ENCODE measurements around the gene ATP9B. TPM values are rescaled to one million over a fixed set of nuclear protein-coding genes. Genes with fewer than 3 reads are reported as not detected.

The ATP9B gene, protein sequence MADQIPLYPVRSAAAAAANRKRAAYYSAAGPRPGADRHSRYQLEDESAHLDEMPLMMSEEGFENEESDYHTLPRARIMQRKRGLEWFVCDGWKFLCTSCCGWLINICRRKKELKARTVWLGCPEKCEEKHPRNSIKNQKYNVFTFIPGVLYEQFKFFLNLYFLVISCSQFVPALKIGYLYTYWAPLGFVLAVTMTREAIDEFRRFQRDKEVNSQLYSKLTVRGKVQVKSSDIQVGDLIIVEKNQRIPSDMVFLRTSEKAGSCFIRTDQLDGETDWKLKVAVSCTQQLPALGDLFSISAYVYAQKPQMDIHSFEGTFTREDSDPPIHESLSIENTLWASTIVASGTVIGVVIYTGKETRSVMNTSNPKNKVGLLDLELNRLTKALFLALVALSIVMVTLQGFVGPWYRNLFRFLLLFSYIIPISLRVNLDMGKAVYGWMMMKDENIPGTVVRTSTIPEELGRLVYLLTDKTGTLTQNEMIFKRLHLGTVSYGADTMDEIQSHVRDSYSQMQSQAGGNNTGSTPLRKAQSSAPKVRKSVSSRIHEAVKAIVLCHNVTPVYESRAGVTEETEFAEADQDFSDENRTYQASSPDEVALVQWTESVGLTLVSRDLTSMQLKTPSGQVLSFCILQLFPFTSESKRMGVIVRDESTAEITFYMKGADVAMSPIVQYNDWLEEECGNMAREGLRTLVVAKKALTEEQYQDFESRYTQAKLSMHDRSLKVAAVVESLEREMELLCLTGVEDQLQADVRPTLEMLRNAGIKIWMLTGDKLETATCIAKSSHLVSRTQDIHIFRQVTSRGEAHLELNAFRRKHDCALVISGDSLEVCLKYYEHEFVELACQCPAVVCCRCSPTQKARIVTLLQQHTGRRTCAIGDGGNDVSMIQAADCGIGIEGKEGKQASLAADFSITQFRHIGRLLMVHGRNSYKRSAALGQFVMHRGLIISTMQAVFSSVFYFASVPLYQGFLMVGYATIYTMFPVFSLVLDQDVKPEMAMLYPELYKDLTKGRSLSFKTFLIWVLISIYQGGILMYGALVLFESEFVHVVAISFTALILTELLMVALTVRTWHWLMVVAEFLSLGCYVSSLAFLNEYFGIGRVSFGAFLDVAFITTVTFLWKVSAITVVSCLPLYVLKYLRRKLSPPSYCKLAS
- total RNA-seq (ENCODE audit: low replicate concordance) = 33.2 and 33.5 TPM in 2 replicates

DNA sequence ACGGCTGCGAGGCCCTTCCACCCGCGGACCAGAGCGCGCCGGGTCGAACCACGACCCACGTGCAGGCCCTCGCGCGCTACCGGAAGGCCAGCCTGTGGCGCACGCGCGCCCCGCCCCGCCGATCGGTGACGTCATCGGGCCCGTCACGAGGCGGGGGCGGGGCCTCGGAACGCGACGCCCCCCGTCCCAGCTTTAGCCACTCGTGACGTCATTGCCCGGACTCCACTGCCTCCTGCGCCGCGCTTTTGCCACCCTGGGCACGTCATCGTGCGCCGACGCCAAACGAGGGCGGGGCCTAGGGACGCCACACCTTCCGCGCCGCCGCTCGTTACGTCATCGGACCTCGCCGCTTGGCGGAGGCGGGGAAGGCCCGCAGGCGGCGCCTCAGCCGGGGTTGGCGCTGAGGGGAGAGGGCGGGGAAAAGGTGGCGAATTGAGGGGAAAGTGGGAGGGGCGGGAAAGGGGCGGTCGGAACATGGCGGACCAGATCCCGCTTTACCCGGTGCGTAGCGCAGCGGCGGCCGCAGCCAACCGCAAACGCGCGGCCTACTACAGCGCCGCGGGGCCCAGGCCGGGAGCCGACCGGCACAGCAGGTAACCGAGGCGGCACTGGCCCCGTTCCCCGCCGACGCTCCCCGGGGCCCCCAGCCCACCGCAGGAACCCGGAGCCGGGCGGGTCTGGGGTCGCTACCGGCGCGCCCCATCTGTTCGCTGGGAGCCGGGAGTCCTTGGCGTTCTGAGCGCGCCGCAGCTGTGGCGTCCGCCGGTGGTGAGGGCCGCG lies at the start of gene ATP9B:
Gene ATP9B, plus strand, starts transcription at position 458 of the 780 bp plus-strand sequence. Its CDS starts 17 bp downstream, at position 475.
- Mint-ChIP-seq H3K9me3 (peaks cover 35% of the 10 kb centered on the region), H3K4me3 (peak within 1 kb of the TSS; percentile 93)

GRCh38 chr18:79019881-79020280 lies 49.3 kb upstream of the ATP9B start:
- H3K4me2 ChIP-seq = no peak overlapping the region
- Mint-ChIP-seq H3K4me1 (no peaks in the 10 kb centered on the region), H3K4me3 (no peak overlapping the region), H3K9me3 (peaks cover 4% of the 10 kb centered on the region), H3K27ac (peak overlapping the region; percentile 33), H3K36me3 (no peaks in the 10 kb centered on the region), H3K27me3 (ENCODE audit: insufficient read depth, low read depth) (peaks cover 3% of the 10 kb centered on the region)
- no peaks in the 10 kb centered on the region for H3K4me1 ChIP-seq
- H3K36me3 ChIP-seq = no peaks in the 10 kb centered on the region
- no peaks in the 10 kb centered on the region for H4K20me1 ChIP-seq (ENCODE audit: low read depth)
- no peak overlapping the region for H3K27ac ChIP-seq
- no peaks in the 10 kb centered on the region for H3F3A ChIP-seq (ENCODE audit: low read depth)
- no peaks in the 10 kb centered on the region for H3K9me3 ChIP-seq (ENCODE audit: low read depth)
- no peaks in the 10 kb centered on the region for H3K79me2 ChIP-seq (ENCODE audit: low read depth)
- TF ChIP-seq, protein P1, sequence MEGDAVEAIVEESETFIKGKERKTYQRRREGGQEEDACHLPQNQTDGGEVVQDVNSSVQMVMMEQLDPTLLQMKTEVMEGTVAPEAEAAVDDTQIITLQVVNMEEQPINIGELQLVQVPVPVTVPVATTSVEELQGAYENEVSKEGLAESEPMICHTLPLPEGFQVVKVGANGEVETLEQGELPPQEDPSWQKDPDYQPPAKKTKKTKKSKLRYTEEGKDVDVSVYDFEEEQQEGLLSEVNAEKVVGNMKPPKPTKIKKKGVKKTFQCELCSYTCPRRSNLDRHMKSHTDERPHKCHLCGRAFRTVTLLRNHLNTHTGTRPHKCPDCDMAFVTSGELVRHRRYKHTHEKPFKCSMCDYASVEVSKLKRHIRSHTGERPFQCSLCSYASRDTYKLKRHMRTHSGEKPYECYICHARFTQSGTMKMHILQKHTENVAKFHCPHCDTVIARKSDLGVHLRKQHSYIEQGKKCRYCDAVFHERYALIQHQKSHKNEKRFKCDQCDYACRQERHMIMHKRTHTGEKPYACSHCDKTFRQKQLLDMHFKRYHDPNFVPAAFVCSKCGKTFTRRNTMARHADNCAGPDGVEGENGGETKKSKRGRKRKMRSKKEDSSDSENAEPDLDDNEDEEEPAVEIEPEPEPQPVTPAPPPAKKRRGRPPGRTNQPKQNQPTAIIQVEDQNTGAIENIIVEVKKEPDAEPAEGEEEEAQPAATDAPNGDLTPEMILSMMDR (IDR thresholded peaks at IDR 0.05) = no peak
- no peak for TF ChIP-seq EZH2phosphoT487 (IDR thresholded peaks at IDR 0.05)
- no peak for TF ChIP-seq EZH2 (IDR thresholded peaks at IDR 0.05)
- no peak overlapping the region for H3K4me3 ChIP-seq
- DNase-seq (ENCODE audit: low spot score) = no peak
- H3K27me3 ChIP-seq = no peaks in the 10 kb centered on the region
- H3K9ac ChIP-seq = no peak overlapping the region
- no peak overlapping the region for H2AFZ ChIP-seq (replicated peaks)

More for the DNA sequence above, at the start of gene ATP9B:
- Histone ChIP-seq H3K4me3 (peak within 1 kb of the TSS; percentile 88), H3K27me3 (peaks cover 7% of the 10 kb centered on the region), H3K36me3 (no peaks in the 10 kb centered on the region), H3K4me1 (peaks cover 7% of the 10 kb centered on the region), H3K4me2 (peak within 1 kb of the TSS; percentile 78), H3K27ac (peak within 1 kb of the TSS; percentile 92), H3K9ac (peak within 1 kb of the TSS; percentile 91), H2AFZ (replicated peaks) (peak within 1 kb of the TSS; percentile 84), H3F3A (ENCODE audit: low read depth) (peaks cover 8% of the 10 kb centered on the region), H4K20me1 (ENCODE audit: low read depth) (no peaks in the 10 kb centered on the region), H3K79me2 (ENCODE audit: low read depth) (peaks cover 44% of the 10 kb centered on the region), H3K9me3 (ENCODE audit: low read depth) (peaks cover 7% of the 10 kb centered on the region)
- peaks cover 9% of the 10 kb centered on the region for H3K4me1 Mint-ChIP-seq
- DNase-seq (ENCODE audit: low spot score) = peak; percentile 98
- peaks cover 11% of the 10 kb centered on the region for H3K36me3 Mint-ChIP-seq
- H3K27me3 Mint-ChIP-seq (ENCODE audit: insufficient read depth, low read depth) = peaks cover 6% of the 10 kb centered on the region
- TF ChIP-seq EZH2 (IDR thresholded peaks at IDR 0.05) (no peak), EZH2phosphoT487 (IDR thresholded peaks at IDR 0.05) (no peak)
- TF ChIP-seq, protein P1 (IDR thresholded peaks at IDR 0.05) = no peak
- H3K27ac Mint-ChIP-seq = peak within 1 kb of the TSS; percentile 92

DNA sequence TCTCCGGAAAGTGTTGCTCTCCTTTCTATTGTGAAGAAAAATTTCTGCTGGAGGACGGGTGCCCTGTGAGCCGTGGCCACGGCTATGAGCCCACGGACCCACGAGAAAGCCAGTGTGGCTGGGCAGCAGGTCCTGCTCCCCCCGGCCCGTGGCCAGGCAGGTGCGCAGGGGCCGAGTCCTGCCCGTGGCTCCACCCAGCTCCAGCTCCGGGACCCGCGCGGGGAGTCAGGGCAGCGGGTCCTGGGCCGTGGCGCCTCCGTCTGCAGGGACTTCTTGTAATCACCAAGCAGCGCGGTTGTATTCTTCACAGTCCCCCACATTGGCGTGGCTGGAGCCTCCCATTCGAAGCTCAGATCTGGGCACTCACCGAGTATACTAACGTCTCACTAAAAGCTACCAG lies 46.6 kb upstream of the ATP9B start:
- Mint-ChIP-seq H3K4me1 (no peaks in the 10 kb centered on the region), H3K27ac (no peak overlapping the region), H3K36me3 (no peaks in the 10 kb centered on the region), H3K27me3 (ENCODE audit: insufficient read depth, low read depth) (peaks cover 3% of the 10 kb centered on the region), H3K4me3 (no peak overlapping the region), H3K9me3 (peaks cover 6% of the 10 kb centered on the region)
- Histone ChIP-seq H3K27ac (no peak overlapping the region), H4K20me1 (ENCODE audit: low read depth) (no peaks in the 10 kb centered on the region), H3K36me3 (no peaks in the 10 kb centered on the region), H3K27me3 (no peaks in the 10 kb centered on the region), H3F3A (ENCODE audit: low read depth) (peaks cover 10% of the 10 kb centered on the region), H2AFZ (replicated peaks) (no peak overlapping the region), H3K4me1 (peaks cover 11% of the 10 kb centered on the region), H3K9ac (no peak overlapping the region), H3K9me3 (ENCODE audit: low read depth) (no peaks in the 10 kb centered on the region), H3K79me2 (ENCODE audit: low read depth) (no peaks in the 10 kb centered on the region), H3K4me2 (no peak overlapping the region), H3K4me3 (no peak overlapping the region)
- TF ChIP-seq, protein P1 (IDR thresholded peaks at IDR 0.05) = no peak
- TF ChIP-seq EZH2 (IDR thresholded peaks at IDR 0.05) (no peak), EZH2phosphoT487 (IDR thresholded peaks at IDR 0.05) (no peak)
- DNase-seq (ENCODE audit: low spot score) = no peak
